Stimulated activated CD4-positive, alpha-beta T cell treated with anti-CD3 and anti-CD28 coated beads, Interleukin-4, amount 100 ng/mL, for 48 hours (primary cell): Measurements from ENCODE around the gene TRIM27.
"Not testable (repeated sequence)": the region's sequence is repeated elsewhere in the genome, so short reads cannot be mapped to it uniquely, and the experiment has no call there.

Experiments used
- DNase-seq, 2 donors: peaks; one replicate each; pipeline ENCODE4 v3.0.0-alpha.2; 2020; ENCODE audit warnings: low read depth in 2 of 2

The TRIM27 gene

DNA sequence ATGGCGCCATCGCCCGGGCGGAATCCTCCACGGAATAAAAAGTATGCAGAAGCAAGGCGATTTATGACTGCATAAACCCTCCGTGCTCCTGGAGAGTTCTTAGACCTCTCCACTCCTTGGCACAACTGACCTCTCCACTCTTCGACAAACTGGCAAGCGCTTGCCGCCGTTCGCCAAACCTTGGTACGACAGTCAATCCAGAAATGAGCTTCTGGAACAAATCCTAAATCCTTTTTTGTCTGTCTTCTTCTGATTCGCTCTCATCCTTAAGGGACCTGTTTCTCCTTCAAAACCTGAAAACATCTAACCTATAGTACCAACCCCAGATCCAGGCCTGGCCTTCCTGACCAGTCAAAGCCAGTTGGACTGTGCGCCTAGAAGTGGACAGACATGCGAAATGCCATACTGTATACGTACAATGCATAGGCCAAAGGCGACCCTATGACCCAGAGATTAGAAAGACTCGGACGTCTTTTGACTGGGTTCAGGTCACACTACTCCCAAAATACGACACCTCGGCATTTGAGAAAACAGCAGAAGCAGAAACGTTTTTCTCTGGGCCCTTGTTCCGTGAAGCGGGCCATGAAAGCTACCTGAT is 59.4 kb downstream of the TRIM27 start:
- DNase-seq = no peak

DNA sequence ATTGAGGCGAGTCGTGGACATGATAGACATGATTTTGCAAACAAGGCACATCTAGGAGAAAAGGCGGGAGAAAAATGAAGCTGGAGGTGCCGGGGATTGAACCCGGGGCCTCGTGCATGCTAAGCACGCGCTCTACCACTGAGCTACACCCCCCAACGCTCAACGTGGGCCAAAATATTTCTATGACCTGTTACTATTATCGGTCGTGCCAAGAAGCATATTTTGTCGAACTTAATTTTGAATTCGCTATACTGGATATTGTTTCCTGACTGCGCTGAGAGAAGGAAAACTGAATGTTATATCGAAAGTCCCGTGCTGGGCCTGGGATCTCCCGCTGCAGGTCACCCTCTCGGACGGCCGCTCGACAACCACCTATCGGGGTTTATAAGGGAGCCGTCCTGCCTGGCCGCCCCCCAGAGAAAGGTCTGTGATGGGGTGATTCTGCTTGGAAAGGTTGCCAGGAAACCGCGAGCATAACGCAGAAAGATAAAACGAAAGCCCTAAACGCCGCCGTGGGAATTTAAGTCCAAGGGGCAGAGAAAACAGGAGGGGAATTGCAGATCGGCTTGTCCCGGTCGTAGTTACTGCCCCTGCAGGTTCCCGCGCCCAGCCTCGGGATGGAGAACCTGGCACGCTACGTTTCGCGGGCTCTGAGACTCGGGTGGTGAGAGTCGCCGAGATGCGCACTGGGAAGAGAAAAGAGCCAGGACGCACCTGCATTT is 60.0 kb downstream of the TRIM27 start:
- peak; percentile 69 to 80 for DNase-seq

DNA sequence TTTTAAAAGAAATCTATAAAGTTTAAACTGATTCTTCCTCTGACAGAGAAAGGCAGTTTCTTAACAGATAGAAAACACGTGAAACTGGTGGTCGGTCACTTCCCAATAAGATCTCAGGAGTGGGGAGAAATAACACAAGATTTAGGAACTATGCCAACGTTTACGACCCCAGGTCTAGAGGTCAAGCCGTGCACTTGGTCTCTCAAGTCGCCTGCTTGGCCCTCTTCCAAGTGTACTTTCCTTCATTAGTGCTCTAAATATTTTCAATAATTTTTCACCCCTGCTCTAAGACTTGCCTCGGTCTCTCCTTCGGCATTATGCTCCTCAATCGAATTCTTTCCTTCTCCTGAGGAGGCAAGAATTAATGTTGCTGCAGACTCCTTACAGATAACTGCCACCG is 61.7 kb downstream of the TRIM27 start:
- DNase-seq = no peak

DNA sequence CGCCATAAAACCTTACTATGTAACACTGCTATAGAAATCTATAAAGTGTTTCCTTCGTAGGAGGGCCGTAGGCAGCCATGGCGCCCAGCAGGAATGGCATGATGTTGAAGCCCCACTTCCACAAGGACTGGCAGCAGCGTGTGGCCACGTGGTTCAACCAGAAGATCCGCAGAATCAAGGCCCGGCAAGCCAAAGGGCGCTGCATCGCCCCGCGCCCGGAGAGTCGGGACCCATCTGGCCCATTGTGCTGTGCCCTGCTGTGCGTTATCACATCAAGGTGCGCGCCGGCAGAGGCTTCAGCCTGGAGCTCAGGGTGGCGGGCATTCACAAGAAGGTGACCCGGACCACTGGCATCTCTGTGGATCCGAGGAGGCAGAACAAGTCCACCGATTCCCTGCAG is 62.4 kb downstream of the TRIM27 start:
- DNase-seq = no peak

DNA sequence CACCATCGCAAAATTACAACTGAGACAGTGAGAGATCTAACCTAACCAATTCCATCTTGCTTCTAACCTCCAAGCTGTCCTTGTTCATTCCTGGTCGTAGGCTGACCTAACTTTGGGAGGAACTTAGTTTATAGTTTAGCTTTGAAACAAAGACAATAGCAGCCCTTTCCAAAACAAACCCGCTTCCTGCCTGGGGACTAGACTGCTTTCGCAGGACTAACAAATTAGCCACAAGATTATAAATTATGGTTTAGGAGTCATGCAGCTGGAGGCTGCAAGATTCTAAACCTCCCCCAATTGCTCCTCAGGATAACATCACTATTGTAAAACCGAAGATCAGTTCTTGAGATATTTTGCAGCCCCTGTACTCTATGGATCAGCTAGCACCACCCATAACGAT is 63.2 kb downstream of the TRIM27 start:
- no peak for DNase-seq

DNA sequence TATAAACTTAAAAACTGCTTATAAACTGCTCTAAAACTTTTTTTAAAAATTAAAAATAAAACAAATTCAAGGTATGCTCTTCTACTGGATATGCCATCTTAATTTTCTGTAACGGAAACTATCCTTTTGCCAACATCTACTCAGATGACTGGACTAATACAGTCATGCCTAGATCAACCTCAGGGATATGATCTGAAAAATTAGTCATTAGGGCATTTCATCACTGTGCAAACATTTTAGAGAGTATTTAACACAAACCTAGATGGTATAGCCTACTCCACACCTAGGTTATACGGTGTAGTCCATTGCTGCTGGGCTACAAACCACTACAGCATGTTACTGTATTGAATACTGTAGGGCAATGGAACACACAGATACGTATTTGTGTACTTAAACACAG is 64.8 kb downstream of the TRIM27 start:
- DNase-seq = no peak

DNA sequence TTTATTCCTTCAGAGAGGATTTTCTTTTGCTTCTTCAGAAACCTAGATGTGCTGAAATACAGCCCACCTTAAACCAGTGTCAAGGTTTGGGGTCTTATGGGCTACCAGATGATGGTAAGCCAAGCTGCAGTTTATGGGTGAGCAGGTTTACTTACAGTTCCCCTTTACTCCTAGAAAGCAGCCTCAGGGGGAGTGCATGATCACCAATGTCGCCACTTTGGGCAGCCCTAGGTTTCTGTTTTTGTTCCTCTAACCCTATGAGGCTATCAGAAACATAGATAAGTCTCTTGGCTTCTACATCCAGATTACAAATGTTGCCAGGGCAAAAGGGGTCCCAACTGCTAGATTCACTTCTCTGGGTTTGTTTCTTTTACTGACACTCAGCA is 67.2 kb downstream of the TRIM27 start:
- no peak for DNase-seq

DNA sequence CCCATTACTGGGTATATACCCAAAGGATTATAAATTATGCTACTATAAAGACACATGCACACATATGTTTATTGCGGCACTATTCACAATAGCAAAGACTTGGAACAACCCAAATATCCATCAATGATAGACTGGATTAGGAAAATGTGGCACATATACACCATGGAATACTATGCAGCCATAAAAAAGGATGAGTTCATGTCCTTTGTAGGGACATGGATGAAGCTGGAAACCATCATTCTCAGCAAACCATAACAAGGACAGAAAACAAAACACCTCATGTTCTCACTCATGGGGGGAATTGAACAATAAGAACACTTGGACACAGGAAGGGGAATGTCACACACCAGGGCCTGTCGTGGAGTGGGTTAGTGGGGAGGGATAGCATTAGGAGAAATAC is 69.4 kb downstream of the TRIM27 start:
- not testable (repeated sequence) for DNase-seq
